ENCODE results near the gene GLTP. TPM values are rescaled to one million over a fixed set of nuclear protein-coding genes. Genes with fewer than 3 reads are reported as not detected.

Gene GLTP
- total RNA-seq, 1 experiment from 2014 or later = 15.5 TPM

- no peak overlapping the region for H2BK120ac ChIP-seq (ENCODE audit: low read depth, low read length, poor library complexity, severe bottlenecking)
- H3K14ac ChIP-seq (ENCODE audit: insufficient read depth, low read length) = no peak overlapping the region
- no peak overlapping the region for H4K8ac ChIP-seq (replicated peaks; ENCODE audit: insufficient read length, low read depth, low read length)
- no peak overlapping the region for H4K91ac ChIP-seq (ENCODE audit: insufficient read length, low read depth, low read length)
- H3T11ph ChIP-seq (ENCODE audit: low read length) = no peak overlapping the region
- no peak overlapping the region for H3K4me2 ChIP-seq (ENCODE audit: insufficient read depth, insufficient read length, low read length)
- no peak overlapping the region for H4K5ac ChIP-seq (ENCODE audit: insufficient read length, low read depth, low read length)
- H3K27me3 ChIP-seq (ENCODE audit: insufficient read depth, low read length) = no peaks in the 10 kb centered on the region
- H3K4ac ChIP-seq (ENCODE audit: low read depth, low read length) = no peak overlapping the region
- H3K27ac ChIP-seq (ENCODE audit: insufficient read length, low read depth, low read length) = no peak overlapping the region
- H3K4me1 ChIP-seq (ENCODE audit: insufficient read depth, low read length) = no peaks in the 10 kb centered on the region
- H2BK12ac ChIP-seq (ENCODE audit: insufficient read length, low read depth, low read length) = no peak overlapping the region
- DNase-seq = no peak
- 100% methylated on average over 6 of the region's 6 CpGs for WGBS (ENCODE audit: extremely low coverage, insufficient read length, low lambda C conversion rate)
- H3K79me1 ChIP-seq (ENCODE audit: insufficient read depth, low read depth, low read length, poor library complexity, severe bottlenecking) = no peaks in the 10 kb centered on the region
- no peak overlapping the region for H2AK5ac ChIP-seq (ENCODE audit: insufficient read length, low read length)
- Mint-ChIP-seq H3K4me1 (peaks cover 4 to 7% of the 10 kb centered on the region in 2 experiments; a peak in 3 of 4 replicates), H3K4me3 (no peak overlapping the region), H3K9me3 (no peaks in the 10 kb centered on the region), H3K27ac (no peak overlapping the region), H3K36me3 (ENCODE audit: insufficient read depth in 1 of 3, low read depth in 3 of 3) (no peaks in the 10 kb centered on the region; a peak in 1 of 7 replicates), H3K27me3 (ENCODE audit: low read depth) (no peaks in the 10 kb centered on the region)
- no peaks in the 10 kb centered on the region for H4K20me1 ChIP-seq (ENCODE audit: control insufficient read depth, insufficient read depth, insufficient read length)
- H3K9me3 ChIP-seq (ENCODE audit: control insufficient read depth, low read depth, low read length) = no peaks in the 10 kb centered on the region
- no peak for TF ChIP-seq CTCF (conservative IDR thresholded peaks at IDR 0.05)
- H3K9ac ChIP-seq (ENCODE audit: extremely low read depth, insufficient read length, low read length) = no peak overlapping the region
- no peak overlapping the region for H3K18ac ChIP-seq (ENCODE audit: insufficient read length, low read depth, low read length)
- H2AFZ ChIP-seq (ENCODE audit: low read length) = no peak overlapping the region
- H3K79me2 ChIP-seq (ENCODE audit: insufficient read depth, low read length) = no peaks in the 10 kb centered on the region
- no peak overlapping the region for H2BK5ac ChIP-seq (ENCODE audit: insufficient read length, low read length)
- H3K23me2 ChIP-seq (ENCODE audit: insufficient read length, low read depth, low read length, poor library complexity, severe bottlenecking) = no peaks in the 10 kb centered on the region
- no peak overlapping the region for H2BK15ac ChIP-seq (ENCODE audit: low read depth, low read length)
- H3K56ac ChIP-seq (ENCODE audit: insufficient read length, low read depth, low read length) = no peak overlapping the region
- H3K23ac ChIP-seq (ENCODE audit: insufficient read length, low read depth, low read length) = no peak overlapping the region
- no peak overlapping the region for H2BK20ac ChIP-seq (ENCODE audit: low read depth, low read length, poor library complexity, severe bottlenecking)
Measured at GRCh38 chr12:109813810-109814416, 66.4 kb downstream of the GLTP start.

Measured in H9 (cell line).